Measurements from ENCODE around the gene ANKRD11.
"Not testable (repeated sequence)": the region's sequence is repeated elsewhere in the genome, so short reads cannot be mapped to it uniquely, and the experiment has no call there.

Gene ANKRD11

DNA sequence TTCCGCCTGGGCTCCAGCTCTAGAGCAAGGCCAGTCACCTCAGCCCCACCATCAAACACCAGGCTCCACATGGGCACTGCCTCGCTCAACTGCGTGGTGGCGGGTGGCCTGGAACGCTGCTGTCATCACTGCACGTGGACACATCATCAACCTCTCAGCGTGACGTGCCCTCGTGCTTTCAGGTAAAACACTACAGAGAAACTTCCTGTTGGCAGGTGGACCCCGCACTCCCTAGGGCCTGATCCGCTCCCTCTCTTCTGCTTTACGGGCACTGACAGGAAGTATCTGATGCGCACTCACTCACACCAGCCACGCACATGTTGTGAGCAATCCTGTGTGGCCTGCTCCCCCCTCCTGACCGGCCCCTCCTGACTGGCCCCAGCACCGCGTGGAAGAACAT is 87.4 kb downstream of the ANKRD11 start:
- DNase-seq (ENCODE audit: low read depth), result no peak

DNA sequence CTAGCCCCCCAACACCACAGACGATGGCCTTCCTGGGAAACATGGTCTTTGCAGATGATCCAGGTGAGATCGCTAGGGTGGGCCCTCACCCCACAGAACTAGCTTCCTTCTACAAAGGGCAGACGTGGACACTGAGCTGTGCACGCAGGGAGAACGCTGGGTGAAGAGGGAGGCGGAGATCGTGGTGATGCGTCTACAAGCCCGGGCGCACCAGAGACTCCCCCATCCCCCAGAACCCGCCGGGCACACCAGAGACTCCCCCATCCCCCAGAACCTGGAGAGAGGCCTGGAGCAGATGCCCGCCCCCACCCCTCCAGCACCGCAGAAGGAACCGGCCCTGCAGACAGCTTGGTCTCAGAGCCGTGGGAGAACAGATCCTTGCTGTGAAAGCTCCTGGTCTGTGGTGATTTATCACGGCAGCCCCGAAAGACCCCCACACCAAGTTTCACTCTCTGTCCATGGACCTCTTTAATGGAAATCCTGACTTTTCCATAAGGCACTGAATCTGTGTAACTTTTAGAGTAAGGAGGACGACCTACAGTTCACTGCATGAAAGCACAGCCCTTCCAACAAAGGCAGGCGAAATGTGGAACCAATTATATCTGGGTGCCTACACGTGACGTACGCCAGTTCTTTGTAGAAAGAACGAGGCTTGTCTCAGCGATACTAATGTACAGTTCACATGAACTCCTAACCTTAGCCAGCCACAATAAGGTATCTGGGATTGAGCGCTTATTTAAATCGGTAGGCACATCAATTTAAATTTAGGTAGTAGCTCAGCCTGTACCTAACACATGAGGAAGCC is 88.5 kb downstream of the ANKRD11 start:
- DNase-seq (ENCODE audit: low read depth), result no peak

- DNase-seq (ENCODE audit: low read depth), result no peak
Observed at GRCh38 chr16:89401205-89401604, 89.2 kb downstream of the ANKRD11 start.

- DNase-seq (ENCODE audit: low read depth), result no peak
Observed at GRCh38 chr16:89400740-89401139, 89.6 kb downstream of the ANKRD11 start.

DNA sequence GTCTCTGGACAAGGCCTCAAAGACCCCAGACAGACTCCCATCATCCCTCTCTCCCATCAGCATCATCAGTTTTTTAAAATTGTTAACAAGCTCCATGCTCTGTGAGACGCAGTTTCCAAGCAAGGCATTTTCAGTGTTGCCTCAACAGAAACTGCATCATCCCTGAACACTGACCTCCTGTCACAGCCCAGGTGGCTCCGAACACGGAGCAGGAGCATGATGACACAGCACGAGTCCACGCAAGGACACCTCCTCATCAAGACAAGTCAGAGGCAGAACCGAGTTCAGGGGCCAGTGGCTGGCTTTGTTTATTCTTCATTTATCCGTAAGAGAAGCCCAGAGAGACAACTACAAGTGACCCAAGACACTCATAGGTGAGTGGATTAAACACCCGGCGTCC is 91.4 kb downstream of the ANKRD11 start:
- no peak for DNase-seq (ENCODE audit: low read depth)

GRCh38 chr16:89397331-89397861 is 93.0 kb downstream of the ANKRD11 start:
- DNase-seq (ENCODE audit: low read depth), result no peak

GRCh38 chr16:89396156-89396555 is 94.2 kb downstream of the ANKRD11 start:
- no peak for DNase-seq (ENCODE audit: low read depth)

DNA sequence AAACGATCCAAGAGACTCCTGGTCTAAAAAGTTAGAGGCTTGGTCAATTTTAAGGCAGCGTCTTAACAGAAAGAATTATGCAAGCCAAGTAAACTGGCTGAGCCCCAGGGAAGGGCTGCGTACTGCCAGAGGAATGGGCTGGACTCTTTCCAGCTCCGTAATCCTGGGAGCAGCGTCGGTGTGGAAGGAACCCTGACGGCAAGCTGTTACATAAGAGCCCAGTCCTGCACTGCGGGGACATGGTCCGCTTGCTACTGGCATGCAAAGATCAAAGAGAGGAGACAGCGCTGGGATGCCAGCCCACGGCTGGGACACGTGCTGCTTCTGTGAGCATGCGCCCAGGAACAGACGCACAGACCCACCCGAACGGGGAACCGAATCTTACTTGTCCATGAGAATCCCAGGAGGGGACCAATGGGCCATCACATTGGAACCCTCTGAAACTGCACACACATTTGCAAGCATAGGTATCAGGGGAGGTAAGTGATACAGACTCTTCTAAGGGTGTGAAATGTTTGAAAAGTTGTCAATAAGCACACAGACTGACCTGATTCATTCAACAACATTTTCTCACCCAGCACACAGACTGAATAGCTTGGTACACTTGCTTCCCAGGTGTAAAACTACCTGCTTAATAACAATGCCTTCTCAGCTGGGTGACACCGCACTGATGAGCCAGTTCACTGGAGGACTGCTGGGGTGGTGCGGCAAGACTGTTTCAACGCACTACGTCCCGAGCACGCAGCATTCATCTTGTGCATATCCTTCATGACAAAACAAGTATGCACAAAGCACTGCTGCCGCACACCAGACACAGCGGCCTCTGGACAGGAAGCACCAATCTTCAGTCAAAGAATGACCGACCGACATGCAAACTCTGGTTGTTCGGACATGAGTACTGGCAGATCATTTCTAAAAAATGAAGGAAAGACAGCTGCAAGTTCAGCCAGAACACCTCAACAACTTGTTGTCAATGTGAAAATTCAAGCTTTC is 94.9 kb downstream of the ANKRD11 start:
- no peak for DNase-seq (ENCODE audit: low read depth)

DNA sequence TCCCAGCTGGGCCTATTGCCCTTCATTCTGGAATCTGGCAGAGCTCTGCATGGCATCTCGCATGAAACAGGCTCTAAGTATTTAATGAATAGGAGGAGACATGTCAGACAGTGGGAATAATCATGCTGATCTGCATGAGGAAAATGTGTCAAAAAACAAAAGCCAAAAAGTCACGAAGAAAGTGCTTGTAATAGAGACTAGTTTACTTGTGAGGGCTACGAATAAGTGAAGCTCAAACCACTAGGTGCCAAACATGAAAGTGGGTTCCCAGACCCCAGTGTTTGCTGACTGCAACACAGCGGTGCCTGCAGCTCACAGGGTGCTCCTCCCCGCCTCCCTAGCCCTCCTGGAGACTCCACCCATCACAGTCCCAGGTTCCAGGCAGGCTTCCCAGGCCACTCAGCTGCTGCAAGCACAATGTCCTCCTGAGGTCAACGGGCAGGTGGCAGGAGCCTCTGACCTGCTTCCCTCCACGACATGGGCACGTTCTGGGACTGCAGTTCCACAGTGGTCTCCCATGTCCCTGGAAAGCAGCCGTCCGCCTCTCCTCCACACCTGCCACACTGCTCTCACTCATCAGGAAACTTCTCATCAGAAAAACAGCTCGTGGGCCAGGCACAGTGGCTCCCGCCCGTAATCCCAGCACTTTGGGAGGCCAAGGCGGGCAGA is 96.5 kb downstream of the ANKRD11 start:
- DNase-seq (ENCODE audit: low read depth), result no peak

DNA sequence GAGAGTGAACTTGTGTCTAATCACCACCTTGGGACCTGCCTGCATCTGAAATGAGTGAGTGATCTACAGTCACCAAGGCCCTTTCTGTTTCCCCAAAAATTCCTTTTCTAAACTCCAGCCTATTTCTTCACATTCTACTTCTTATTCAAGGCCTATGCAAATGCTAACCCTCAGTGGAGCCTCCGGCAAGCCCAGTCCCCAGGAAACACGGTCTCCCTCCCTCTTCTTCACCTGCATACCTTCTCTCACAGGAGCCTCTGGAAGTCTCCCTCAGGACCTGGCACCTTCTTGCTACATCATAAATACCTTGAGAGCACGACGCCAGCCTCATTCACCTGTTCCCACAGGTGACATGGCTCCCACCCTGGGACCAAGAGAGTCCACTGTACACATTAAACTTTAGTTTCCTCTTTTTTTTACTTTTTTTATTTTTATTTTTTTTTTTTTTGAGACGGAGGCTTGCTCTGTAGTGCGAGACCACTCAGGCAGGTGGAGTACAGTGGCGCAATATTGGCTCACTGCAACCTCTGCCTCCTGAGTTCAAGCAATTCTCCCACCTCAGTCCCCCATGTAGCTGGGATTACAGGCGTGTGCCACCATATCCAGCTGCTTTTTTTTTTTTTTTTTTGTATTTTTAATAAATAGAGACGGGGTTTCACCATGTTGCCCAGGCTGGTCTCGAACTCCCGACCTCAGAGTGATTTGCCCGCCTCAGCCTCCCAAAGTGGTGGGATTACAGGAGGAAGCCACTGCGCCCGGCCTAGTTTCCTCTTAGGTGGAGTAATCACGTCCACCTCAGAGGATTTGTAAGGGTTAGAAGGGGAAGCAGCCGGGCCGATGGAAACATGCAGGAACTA is 97.3 kb downstream of the ANKRD11 start:
- DNase-seq (ENCODE audit: low read depth), result no peak

DNA sequence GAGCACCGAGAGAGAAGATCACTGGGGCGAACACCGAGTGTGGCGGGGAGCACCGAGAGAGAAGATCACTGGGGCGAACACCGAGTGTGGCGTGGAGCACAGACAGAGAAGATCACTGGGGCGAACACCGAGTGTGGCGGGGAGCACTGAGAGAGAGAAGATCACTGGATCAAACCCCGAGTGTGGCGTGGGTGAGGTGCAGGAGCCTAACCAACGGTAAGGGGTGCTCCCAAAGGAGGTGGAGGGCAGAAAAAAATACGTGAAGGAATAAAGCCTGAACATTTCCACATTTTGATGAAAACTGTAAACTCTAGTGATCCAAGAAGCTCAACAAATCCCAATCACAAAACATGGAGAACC is 100.2 kb downstream of the ANKRD11 start:
- DNase-seq (ENCODE audit: low read depth), result not testable (repeated sequence)

GRCh38 chr16:89389504-89390223 is 100.7 kb downstream of the ANKRD11 start:
- not testable (repeated sequence) for DNase-seq (ENCODE audit: low read depth)

DNA sequence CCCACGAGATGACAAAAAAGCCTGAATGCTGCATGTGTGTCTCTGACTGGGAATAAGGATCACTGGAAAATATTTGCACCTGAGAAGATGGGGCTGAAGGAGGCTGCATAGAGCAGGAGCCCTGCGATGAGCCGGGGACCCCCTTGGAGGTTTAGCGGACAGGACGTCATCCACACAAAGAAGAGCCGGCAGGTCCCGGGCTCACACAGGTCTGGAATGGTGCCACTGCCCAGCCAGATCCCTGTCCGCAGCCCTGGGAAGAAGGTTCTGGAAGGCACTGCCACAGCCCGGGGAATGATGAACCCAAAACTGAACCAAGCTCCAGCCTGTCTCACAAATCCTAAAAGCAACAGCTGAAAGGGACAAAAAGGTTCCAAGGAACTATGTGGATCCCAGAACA is 101.8 kb downstream of the ANKRD11 start:
- DNase-seq (ENCODE audit: low read depth), result no peak

- DNase-seq (ENCODE audit: low read depth), result no peak
Observed at GRCh38 chr16:89386306-89387185, 103.8 kb downstream of the ANKRD11 start.

DNA sequence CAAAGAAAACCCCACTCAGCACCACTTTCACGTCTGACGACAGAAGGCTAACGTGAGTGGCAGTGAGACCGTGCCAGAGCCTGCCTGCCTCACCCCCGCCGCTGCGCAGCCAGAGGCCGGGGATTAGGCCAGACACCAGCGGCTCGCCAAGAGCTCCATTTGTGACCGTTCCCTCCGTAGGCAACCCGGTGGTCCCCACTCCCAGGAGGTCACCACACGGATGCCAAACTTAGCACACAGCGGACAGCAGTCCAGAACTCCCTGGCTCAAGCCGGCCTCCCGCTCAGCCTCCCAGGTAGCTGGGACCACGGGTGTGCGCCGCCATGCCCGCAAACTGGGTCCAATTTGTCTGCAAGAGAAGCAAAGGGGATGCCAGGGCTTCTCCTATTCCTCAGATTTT is 104.6 kb downstream of the ANKRD11 start:
- DNase-seq (ENCODE audit: low read depth), result no peak

DNA sequence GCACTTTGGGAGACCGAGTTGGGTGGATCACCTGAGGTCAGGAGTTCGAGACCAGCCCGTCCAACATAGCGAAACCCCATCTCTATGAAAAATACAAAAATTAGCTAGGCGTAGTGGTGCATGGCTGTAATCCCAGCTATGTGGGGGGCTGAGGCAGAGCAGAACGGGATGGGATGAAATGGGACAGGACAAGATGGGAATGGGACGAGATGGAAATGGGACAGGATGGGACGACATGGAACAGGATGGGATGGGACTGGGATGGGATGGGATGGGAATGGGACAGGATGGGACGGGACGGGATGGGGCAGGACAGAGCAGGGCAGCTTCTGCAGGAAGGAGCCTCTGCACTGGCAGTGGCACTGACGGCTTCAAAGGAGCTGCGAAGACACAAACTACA is 106.1 kb downstream of the ANKRD11 start:
- DNase-seq (ENCODE audit: low read depth), result no peak

DNA sequence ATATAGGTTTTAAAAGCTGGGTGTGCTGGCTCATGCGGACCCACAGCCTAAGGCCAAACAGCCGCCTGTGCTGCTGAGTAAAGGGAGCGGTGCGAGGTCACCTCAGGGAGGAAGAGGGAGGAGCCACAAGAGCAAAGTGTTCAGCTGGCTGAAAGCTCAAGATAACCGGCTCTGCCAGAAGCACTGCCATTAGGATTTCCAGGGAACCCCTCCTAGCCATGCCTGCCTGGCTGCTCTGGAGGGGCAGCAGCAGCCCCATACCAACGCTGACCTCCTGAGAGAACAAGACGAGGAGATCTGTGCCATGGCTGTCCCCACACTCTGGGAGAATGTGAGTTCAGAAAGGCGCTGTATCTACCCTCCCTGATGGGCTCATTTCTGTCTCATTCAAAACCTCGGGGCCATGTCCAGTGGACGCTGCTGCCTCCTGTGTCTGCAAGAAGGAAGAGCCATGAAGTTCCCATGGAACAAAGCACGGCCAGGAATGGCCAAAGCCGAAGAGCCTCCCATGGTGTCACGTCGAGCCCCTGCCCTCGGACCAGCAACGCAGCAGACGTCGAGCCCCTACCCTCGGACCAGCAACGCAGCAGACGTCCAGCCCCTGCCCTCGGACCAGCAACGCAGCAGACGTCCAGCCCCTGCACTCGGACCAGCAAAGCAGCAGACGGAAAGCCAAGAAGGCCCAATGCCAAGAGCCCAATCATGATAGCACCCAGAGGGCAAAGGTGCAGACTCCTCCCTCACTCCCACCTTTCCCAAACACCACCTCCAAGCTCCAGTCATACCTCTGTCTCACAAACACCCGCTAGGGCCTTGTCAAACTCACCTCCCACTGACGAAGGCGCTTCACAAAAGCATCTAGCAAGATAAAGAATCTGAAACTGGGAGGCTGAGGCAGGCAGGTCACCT is 107.0 kb downstream of the ANKRD11 start:
- DNase-seq (ENCODE audit: low read depth), result no peak

DNA sequence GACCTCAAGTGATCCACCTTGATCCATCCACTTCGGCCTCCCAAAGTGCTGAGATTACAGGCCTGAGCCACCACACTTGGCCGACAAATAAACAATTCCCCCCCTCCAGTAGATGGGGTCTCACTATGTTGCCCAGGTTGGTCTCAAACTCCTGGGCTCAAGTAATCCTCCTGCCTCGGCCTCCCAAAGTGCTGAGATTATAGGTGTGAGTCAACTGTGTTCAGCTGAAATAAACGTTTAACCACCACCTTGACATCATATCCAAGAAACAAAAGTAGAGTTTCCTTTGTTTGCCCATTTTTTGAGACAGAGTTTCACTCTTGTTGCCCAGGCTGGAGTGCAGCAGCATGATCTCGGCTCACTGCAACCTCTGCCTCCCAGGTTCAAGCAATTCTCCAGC is 107.8 kb downstream of the ANKRD11 start:
- DNase-seq (ENCODE audit: low read depth), result not testable (repeated sequence)

DNA sequence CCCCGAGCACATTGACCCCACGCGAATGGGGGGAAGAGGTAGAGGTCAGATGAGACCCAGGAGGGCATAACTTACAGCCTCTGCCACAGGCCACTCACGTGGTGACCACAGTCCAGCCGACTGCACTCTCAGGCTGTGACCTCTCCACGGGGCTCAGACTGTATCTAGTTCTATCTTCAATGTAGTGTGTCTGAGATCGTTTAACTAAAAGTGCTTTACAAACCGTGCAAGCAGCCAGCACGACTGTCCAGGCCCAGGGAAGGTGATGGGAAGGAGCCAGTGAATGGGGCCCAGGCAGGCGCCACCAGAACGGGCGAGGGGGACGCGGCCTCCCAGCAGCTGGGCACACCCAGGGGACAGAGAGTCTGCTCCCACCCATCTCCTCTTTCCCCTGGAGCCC is 108.6 kb downstream of the ANKRD11 start:
- DNase-seq (ENCODE audit: low read depth), result no peak
